B cell (primary cell): ENCODE data around the gene FAM3B. TPM values are rescaled to one million over a fixed set of nuclear protein-coding genes. Genes with fewer than 3 reads are reported as not detected.

Source experiments
- ATAC-seq: fragments of 200-7000 bp; cut with Tn5 transposase; one replicate; pipeline ENCODE4 v1.10.0; 2021; ENCODE audit warnings: low read depth, mild to moderate bottlenecking, moderate number of reproducible peaks, moderate library complexity
- CTCF ChIA-PET: fragments of 350-600 bp; sonication (Branson Sonifier 250); formaldehyde crosslinking; loops from one replicate; lab custom pipeline; 2021; ENCODE audit warnings: antibody characterized with exemption, inconsistent platforms; lab: Charles Lee
- POLR2A ChIA-PET: fragments of 350-600 bp; sonication (Branson Sonifier 250); formaldehyde crosslinking; loops from one replicate; lab custom pipeline; 2021; ENCODE audit warnings: antibody characterized with exemption; lab: Charles Lee
- DNase-seq: peaks from one replicate; pipeline ENCODE4 v3.0.0; 2013
- H2AFZ ChIP-seq: 2 replicates; pipeline ENCODE4 v1.6.1; 2012; ENCODE audit warnings: mild to moderate bottlenecking, low read depth, low read length; ENCODE audit not compliant: insufficient read depth, poor library complexity, severe bottlenecking
- H3K27ac ChIP-seq, 2 donors: 1 replicate in 1 of 2; 2 replicates in 1 of 2; pipeline ENCODE4 v1.5.1; 2012 to 2013; ENCODE audit warnings: low read length in 2 of 2, mild to moderate bottlenecking in 2 of 2, moderate library complexity in 1 of 2
- H3K27me3 ChIP-seq, 4 experiments: fragments of 200-600 bp in 1 of 4; sonication (generic) in 1 of 4; replicated peaks in 1 of 4; 1 replicate in 2 of 4; 2 replicates in 2 of 4; pipeline versions ENCODE4 v1.6.1 to v1.7.0; 2013 to 2016; ENCODE audit warnings: low read length in 3 of 4, mild to moderate bottlenecking in 2 of 4, mixed read lengths in 1 of 4, moderate library complexity in 1 of 4; ENCODE audit not compliant: insufficient read depth in 4 of 4, control insufficient read depth in 3 of 4; ENCODE audit errors: control extremely low read depth in 1 of 4
- H3K36me3 ChIP-seq, 2 experiments: replicated peaks in 1 of 2; 1 replicate in 1 of 2; 2 replicates in 1 of 2; pipeline versions ENCODE4 v1.6.1 to v1.7.1; 2013; ENCODE audit warnings: low read length in 1 of 2; ENCODE audit not compliant: insufficient read depth in 2 of 2, control insufficient read depth in 1 of 2; ENCODE audit errors: control extremely low read depth in 1 of 2, extremely low read depth in 1 of 2
- H3K4me1 ChIP-seq, 2 donors: fragments of 200-600 bp in 1 of 2; sonication (generic) in 1 of 2; 1 replicate in 1 of 2; 2 replicates in 1 of 2; pipeline versions ENCODE4 v1.5.1 to v1.6.1; 2013 to 2017; ENCODE audit warnings: low read length in 2 of 2; ENCODE audit not compliant: control insufficient read depth in 2 of 2, insufficient read depth in 2 of 2
- H3K4me2 ChIP-seq: replicated peaks from 2 replicates; pipeline ENCODE3; 2012; ENCODE audit warnings: mild to moderate bottlenecking, low read depth, low read length; ENCODE audit not compliant: poor library complexity, severe bottlenecking
- H3K4me3 ChIP-seq, 5 experiments: fragments of 200-600 bp in 1 of 5; sonication (generic) in 1 of 5; 1 replicate in 3 of 5; 2 replicates in 2 of 5; pipeline versions ENCODE4 v1.5.1 to v1.7.0; 2011 to 2016; ENCODE audit warnings: low read length in 4 of 5, mild to moderate bottlenecking in 4 of 5, low read depth in 2 of 5, control low read depth in 1 of 5, moderate library complexity in 1 of 5; ENCODE audit not compliant: insufficient read depth in 1 of 5; ENCODE audit errors: control extremely low read depth in 1 of 5, extremely low read depth in 1 of 5
- H3K79me2 ChIP-seq: fragments of 200-600 bp; sonication (generic); one replicate; pipeline ENCODE4 v1.6.0; 2016; ENCODE audit warnings: low read length; ENCODE audit not compliant: control insufficient read depth, insufficient read depth
- H3K9ac ChIP-seq: fragments of 200-600 bp; sonication (generic); 2 replicates; pipeline ENCODE4 v1.6.1; 2017; ENCODE audit warnings: mild to moderate bottlenecking, low read length, moderate library complexity
- H3K9me3 ChIP-seq, 3 donors: one replicate each; pipeline versions ENCODE4 v1.6.1 to v1.7.1; 2013; ENCODE audit warnings: low read length in 2 of 3; ENCODE audit not compliant: control insufficient read depth in 2 of 3, insufficient read depth in 1 of 3; ENCODE audit errors: control extremely low read depth in 1 of 3
- H4K20me1 ChIP-seq: 2 replicates; pipeline ENCODE4 v1.6.0; 2012; ENCODE audit warnings: mild to moderate bottlenecking, low read length; ENCODE audit not compliant: insufficient read depth, control insufficient read depth, poor library complexity, severe bottlenecking
- H3K27ac Mint-ChIP-seq: one replicate; pipeline ENCODE4 v1.8.0; 2021; ENCODE audit warnings: mixed read lengths
- H3K27me3 Mint-ChIP-seq: one replicate; pipeline ENCODE4 v1.8.0; 2021; ENCODE audit warnings: mixed read lengths
- H3K4me1 Mint-ChIP-seq: one replicate; pipeline ENCODE4 v1.8.0; 2021; ENCODE audit warnings: mixed read lengths
- H3K4me3 Mint-ChIP-seq: one replicate; pipeline ENCODE4 v1.8.0; 2021; ENCODE audit warnings: mixed read lengths
- H3K9me3 Mint-ChIP-seq: one replicate; pipeline ENCODE4 v1.8.0; 2022; ENCODE audit warnings: mixed read lengths; ENCODE audit not compliant: insufficient read depth
- EZH2 ChIP-seq: IDR thresholded peaks from 2 replicates; pipeline ENCODE4 v1.6.1; 2012; ENCODE audit warnings: borderline replicate concordance, low read depth, mild to moderate bottlenecking, moderate library complexity, low read length; ENCODE audit not compliant: insufficient read depth, poor library complexity, severe bottlenecking
- WGBS: methylation state at CpG from one replicate; pipeline ENCODE4 v1.1.5; 2013; ENCODE audit warnings: missing lambda C conversion rate; ENCODE audit not compliant: insufficient coverage; 5-methylcytosine and 5-hydroxymethylcytosine counted together
- intact Hi-C: fragments of 100-400 bp; cut with micrococcal nuclease; formaldehyde crosslinking; loops from one replicate; pipeline ENCODE4 v1.10.0; 2022
- polyA plus RNA-seq: library from polyadenylated mRNA; depleted of rRNA; stranded (reverse); fragments of >200 nt; gene quantifications from 2 replicates; pipeline ENCODE4 v1.2.3, GENCODE V29; 2012
- total RNA-seq, 2 donors: library from RNA; stranded (reverse); fragments of 120-200 nt in 1 of 2; gene quantifications; 1 replicate in 1 of 2; 2 replicates in 1 of 2; pipeline versions ENCODE4 v1.2.3 to v1.2.4, GENCODE V29; 2013 to 2022
- TF ChIP-seq, protein P1 (sequence below): fragments of 200-600 bp; IDR thresholded peaks from one replicate; pipeline ENCODE4 v1.8.0; 2022; ENCODE audit warnings: antibody characterized with exemption, mild to moderate bottlenecking

The FAM3B gene
- total and polyA plus RNA-seq, 2 donors (not counting 1 experiment from before 2014, with no cell fraction given), result 0.09 TPM; not detected in 1

DNA sequence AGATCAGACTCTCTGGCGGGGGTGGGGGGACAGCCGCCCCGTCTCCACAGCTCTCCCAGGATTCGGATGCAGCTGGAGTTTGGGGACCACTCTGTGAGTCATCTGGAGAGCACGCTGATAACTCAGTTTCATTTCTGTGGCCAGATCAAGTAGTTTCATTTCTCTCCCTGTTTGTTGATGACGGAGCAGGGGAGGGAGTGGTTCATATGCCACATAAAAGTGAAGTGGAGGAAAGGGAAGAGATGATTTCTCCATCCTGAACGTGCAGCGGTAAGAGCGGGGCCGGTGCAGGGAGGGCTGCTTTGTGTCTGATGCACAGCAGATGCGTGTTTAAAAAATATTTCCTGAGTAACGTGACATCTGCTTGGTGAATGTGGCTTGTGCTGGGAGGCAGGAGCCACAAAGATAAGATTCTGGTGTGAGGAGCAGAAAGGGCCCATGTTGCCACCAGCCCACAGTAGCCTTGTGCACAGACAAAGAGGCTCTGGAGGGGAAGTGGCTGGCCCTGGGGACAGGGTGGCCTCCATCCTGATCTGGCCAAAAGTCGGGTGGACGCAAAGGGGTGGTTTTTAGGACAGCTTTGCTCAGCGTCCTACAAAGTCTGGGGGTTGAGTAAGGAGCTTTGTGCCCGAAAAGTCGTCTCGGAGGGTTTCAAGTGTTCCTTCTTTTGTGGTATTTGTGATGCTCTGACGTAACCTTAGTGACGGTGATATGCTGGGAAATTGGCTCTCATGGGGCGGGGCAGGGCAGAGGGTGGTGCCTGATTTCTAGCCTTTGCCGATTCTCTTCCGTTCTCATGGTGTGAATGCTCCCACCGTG lies 45.4 kb downstream of the FAM3B start, which contains the start of gene MX2:
TSS of gene MX2 (plus strand) at position 242 of the 819 bp plus-strand sequence. CDS start 14,880 bp downstream, outside the sequence.
- peak; percentile 90 for DNase-seq
- peak within 1 kb of the TSS; percentile 80 for H3K4me2 ChIP-seq
- intact Hi-C loops, result loop anchor here (1.0 to 10.0 kb wide), 4 partner anchors 7 to 873 kb away; partner anchors contain the start of gene BACE2
- H3K9ac ChIP-seq, result peak within 1 kb of the TSS; percentile 77
- ChIA-PET CTCF (interaction anchor here (0.8 to 2.8 kb wide), 4 partner anchors 50 to 192 kb away, joined by 3 to 15 read pairs (median 4); no protein-coding TSS in a partner anchor), POLR2A (no interaction called here)
- Mint-ChIP-seq H3K9me3 (no peaks in the 10 kb centered on the region), H3K27me3 (no peaks in the 10 kb centered on the region), H3K27ac (peak within 1 kb of the TSS; percentile 99), H3K4me3 (peak within 1 kb of the TSS; percentile 83), H3K4me1 (peaks cover 57% of the 10 kb centered on the region)
- H3K9me3 ChIP-seq, result no peaks in the 10 kb centered on the region
- H3K79me2 ChIP-seq, result peaks cover 43% of the 10 kb centered on the region
- under 1% methylated on average over 24 of the region's 24 CpGs for WGBS
- peak; percentile 81 for ATAC-seq
- peaks cover 42 to 59% of the 10 kb centered on the region in 2 donors for H3K4me1 ChIP-seq
- H3K4me3 ChIP-seq, result peak within 1 kb of the TSS; percentile 60 to 79 (median 69)
- no peaks in the 10 kb centered on the region for H4K20me1 ChIP-seq
- H3K27ac ChIP-seq, result peak within 1 kb of the TSS; percentile 94 to 98
- peak within 1 kb of the TSS; percentile 78 for H2AFZ ChIP-seq
- H3K27me3 ChIP-seq, result no peaks in the 10 kb centered on the region
- TF ChIP-seq, protein P1, sequence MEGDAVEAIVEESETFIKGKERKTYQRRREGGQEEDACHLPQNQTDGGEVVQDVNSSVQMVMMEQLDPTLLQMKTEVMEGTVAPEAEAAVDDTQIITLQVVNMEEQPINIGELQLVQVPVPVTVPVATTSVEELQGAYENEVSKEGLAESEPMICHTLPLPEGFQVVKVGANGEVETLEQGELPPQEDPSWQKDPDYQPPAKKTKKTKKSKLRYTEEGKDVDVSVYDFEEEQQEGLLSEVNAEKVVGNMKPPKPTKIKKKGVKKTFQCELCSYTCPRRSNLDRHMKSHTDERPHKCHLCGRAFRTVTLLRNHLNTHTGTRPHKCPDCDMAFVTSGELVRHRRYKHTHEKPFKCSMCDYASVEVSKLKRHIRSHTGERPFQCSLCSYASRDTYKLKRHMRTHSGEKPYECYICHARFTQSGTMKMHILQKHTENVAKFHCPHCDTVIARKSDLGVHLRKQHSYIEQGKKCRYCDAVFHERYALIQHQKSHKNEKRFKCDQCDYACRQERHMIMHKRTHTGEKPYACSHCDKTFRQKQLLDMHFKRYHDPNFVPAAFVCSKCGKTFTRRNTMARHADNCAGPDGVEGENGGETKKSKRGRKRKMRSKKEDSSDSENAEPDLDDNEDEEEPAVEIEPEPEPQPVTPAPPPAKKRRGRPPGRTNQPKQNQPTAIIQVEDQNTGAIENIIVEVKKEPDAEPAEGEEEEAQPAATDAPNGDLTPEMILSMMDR, result no peak
- TF ChIP-seq EZH2, result no peak
- H3K36me3 ChIP-seq, result peaks cover 0 to 19% of the 10 kb centered on the region in 2 experiments
